Neuronal stem cell (in vitro differentiated cells): ENCODE measurements around the gene CHD6.

Source experiments
- DNase-seq: peaks from one replicate; pipeline ENCODE4 v3.0.0-alpha.2; 2013; ENCODE audit warnings: low spot score
- H2AFZ ChIP-seq: one replicate; pipeline ENCODE4 v1.6.1; 2013; ENCODE audit warnings: mild to moderate bottlenecking, low read length, inconsistent platforms
- H2AK5ac ChIP-seq: 2 replicates; pipeline ENCODE4 v1.6.1; 2013; ENCODE audit warnings: low read depth, mild to moderate bottlenecking, inconsistent platforms, low read length, moderate library complexity, mixed read lengths
- H2BK120ac ChIP-seq: 2 replicates; pipeline ENCODE4 v1.6.1; 2013; ENCODE audit warnings: low read depth, mild to moderate bottlenecking, inconsistent platforms, low read length, moderate library complexity, mixed read lengths
- H2BK12ac ChIP-seq: one replicate; pipeline ENCODE4 v1.6.1; 2013; ENCODE audit warnings: low read length, inconsistent platforms
- H2BK15ac ChIP-seq: 2 replicates; pipeline ENCODE4 v1.6.1; 2013; ENCODE audit warnings: mild to moderate bottlenecking, low read length, inconsistent platforms, mixed read lengths
- H2BK5ac ChIP-seq: one replicate; pipeline ENCODE4 v1.6.1; 2013; ENCODE audit warnings: inconsistent platforms, mild to moderate bottlenecking, low read length, moderate library complexity
- H3K14ac ChIP-seq: one replicate; pipeline ENCODE4 v1.6.1; 2013; ENCODE audit warnings: low read length, inconsistent platforms
- H3K18ac ChIP-seq: 2 replicates; pipeline ENCODE4 v1.6.1; 2013; ENCODE audit warnings: low read length, inconsistent platforms
- H3K23ac ChIP-seq: 2 replicates; pipeline ENCODE4 v1.6.1; 2013; ENCODE audit warnings: low read depth, mild to moderate bottlenecking, mixed read lengths, low read length, inconsistent platforms; ENCODE audit not compliant: poor library complexity
- H3K27ac ChIP-seq: replicated peaks from 3 replicates; pipeline ENCODE4 v1.5.1; 2013; ENCODE audit warnings: low read length, inconsistent platforms
- H3K27me3 ChIP-seq, 3 experiments: 2 replicates each; pipeline ENCODE4 v1.6.1; 2013; ENCODE audit warnings: low read length in 3 of 3, mild to moderate bottlenecking in 2 of 3, inconsistent platforms in 1 of 3, low read depth in 1 of 3, mixed read lengths in 1 of 3, moderate library complexity in 1 of 3; ENCODE audit not compliant: control insufficient read depth in 3 of 3, insufficient read depth in 3 of 3
- H3K36me3 ChIP-seq, 2 donors: replicated peaks in 1 of 2; 2 replicates each; pipeline ENCODE4 v1.6.1; 2013; ENCODE audit warnings: low read length in 2 of 2; ENCODE audit not compliant: control insufficient read depth in 2 of 2, insufficient read depth in 2 of 2
- H3K4ac ChIP-seq: 2 replicates; pipeline ENCODE4 v1.6.1; 2013; ENCODE audit warnings: inconsistent platforms, mild to moderate bottlenecking, low read length, moderate library complexity
- H3K4me1 ChIP-seq, 2 donors: 1 replicate in 1 of 2; 2 replicates in 1 of 2; pipeline ENCODE4 v1.6.1; 2013; ENCODE audit warnings: low read length in 2 of 2, low read depth in 1 of 2; ENCODE audit not compliant: control insufficient read depth in 2 of 2, insufficient read depth in 1 of 2
- H3K4me2 ChIP-seq: one replicate; pipeline ENCODE4 v1.6.1; 2013; ENCODE audit warnings: mild to moderate bottlenecking, low read length, inconsistent platforms; ENCODE audit not compliant: insufficient read depth, poor library complexity, severe bottlenecking
- H3K4me3 ChIP-seq, 2 donors: 2 replicates each; pipeline ENCODE4 v1.5.1; 2013; ENCODE audit warnings: low read length in 2 of 2, mild to moderate bottlenecking in 2 of 2, inconsistent platforms in 1 of 2, moderate library complexity in 1 of 2
- H3K79me1 ChIP-seq: one replicate; pipeline ENCODE4 v1.6.1; 2013; ENCODE audit warnings: low read depth, mild to moderate bottlenecking, inconsistent platforms, low read length, moderate library complexity
- H3K9ac ChIP-seq: one replicate; pipeline ENCODE4 v1.6.1; 2013; ENCODE audit warnings: mild to moderate bottlenecking, low read depth, low read length, inconsistent platforms; ENCODE audit not compliant: poor library complexity
- H3K9me3 ChIP-seq, 2 donors: replicated peaks in 1 of 2; 2 replicates each; pipeline versions ENCODE3 to v1.6.1; 2013; ENCODE audit warnings: low read length in 2 of 2, mild to moderate bottlenecking in 2 of 2, inconsistent platforms in 1 of 2, low read depth in 1 of 2, mixed read lengths in 1 of 2, moderate library complexity in 1 of 2; ENCODE audit not compliant: control insufficient read depth in 2 of 2, insufficient read depth in 1 of 2
- H4K8ac ChIP-seq: one replicate; pipeline ENCODE4 v1.6.1; 2013; ENCODE audit warnings: low read depth, mild to moderate bottlenecking, inconsistent platforms, low read length, moderate library complexity
- H4K91ac ChIP-seq: one replicate; pipeline ENCODE4 v1.6.1; 2013; ENCODE audit warnings: low read length, low read depth, mild to moderate bottlenecking, inconsistent platforms; ENCODE audit not compliant: poor library complexity
- WGBS, 2 donors: extraction: QIAGEN DNeasy Blood & Tissue Kit; methylation state at CpG; one replicate each; pipeline ENCODE4 v1.1.7; 2013; ENCODE audit warnings: missing lambda C conversion rate in 2 of 2, mixed read lengths in 1 of 2; ENCODE audit not compliant: insufficient read length in 2 of 2, insufficient replicate concordance in 1 of 2; ENCODE audit errors: extremely low coverage in 2 of 2; 5-methylcytosine and 5-hydroxymethylcytosine counted together

Gene CHD6

GRCh38 chr20:41418739-41419293 is 199.4 kb downstream of the CHD6 start:
- Histone ChIP-seq H3K36me3 (peaks cover 55 to 100% of the 10 kb centered on the region in 2 donors), H2BK12ac (no peak overlapping the region), H3K14ac (no peak overlapping the region), H3K9me3 (no peaks in the 10 kb centered on the region), H3K27me3 (no peaks in the 10 kb centered on the region), H3K9ac (no peak overlapping the region), H3K4me1 (peaks cover 0 to 2% of the 10 kb centered on the region in 2 donors), H2BK120ac (no peak overlapping the region), H2AFZ (no peak overlapping the region), H3K18ac (no peak overlapping the region), H3K4me3 (no peak overlapping the region), H3K79me1 (no peaks in the 10 kb centered on the region), H4K91ac (no peak overlapping the region), H2BK5ac (no peak overlapping the region), H3K27ac (no peak overlapping the region), H4K8ac (no peak overlapping the region), H3K23ac (no peak overlapping the region), H3K4ac (no peak overlapping the region), H2BK15ac (no peak overlapping the region), H3K4me2 (no peak overlapping the region), H2AK5ac (no peak overlapping the region)
- WGBS, 2 donors = no CpG with 5 or more reads among the region's 7 CpGs
- no peak for DNase-seq

- Histone ChIP-seq H3K27me3 (no peaks in the 10 kb centered on the region), H3K14ac (no peak overlapping the region), H3K9ac (no peak overlapping the region), H2BK120ac (no peak overlapping the region), H3K79me1 (no peaks in the 10 kb centered on the region), H3K18ac (no peak overlapping the region), H3K4ac (no peak overlapping the region), H3K36me3 (peaks cover 60 to 100% of the 10 kb centered on the region in 2 donors), H3K4me1 (peaks cover 0 to 2% of the 10 kb centered on the region in 2 donors), H3K4me2 (no peak overlapping the region), H2BK15ac (no peak overlapping the region), H2BK12ac (no peak overlapping the region), H2AFZ (no peak overlapping the region), H2AK5ac (no peak overlapping the region), H4K8ac (no peak overlapping the region), H3K23ac (no peak overlapping the region), H3K27ac (no peak overlapping the region), H4K91ac (no peak overlapping the region), H3K4me3 (no peak overlapping the region), H3K9me3 (no peaks in the 10 kb centered on the region), H2BK5ac (no peak overlapping the region)
- WGBS, 2 donors = no CpG with 5 or more reads among the region's 5 CpGs
- DNase-seq = no peak
Observed at GRCh38 chr20:41418031-41418430, 200.1 kb downstream of the CHD6 start.

GRCh38 chr20:41415191-41415590 is 203.0 kb downstream of the CHD6 start:
- H3K27me3 ChIP-seq = no peaks in the 10 kb centered on the region
- H2BK5ac ChIP-seq = no peak overlapping the region
- no peak overlapping the region for H2BK120ac ChIP-seq
- no peak overlapping the region for H3K23ac ChIP-seq
- DNase-seq = no peak
- H3K14ac ChIP-seq = no peak overlapping the region
- no peak overlapping the region for H2BK15ac ChIP-seq
- no peak overlapping the region for H3K4ac ChIP-seq
- H3K27ac ChIP-seq = no peak overlapping the region
- no peaks in the 10 kb centered on the region for H3K9me3 ChIP-seq
- no peak overlapping the region for H2BK12ac ChIP-seq
- H4K91ac ChIP-seq = no peak overlapping the region
- no peak overlapping the region for H2AK5ac ChIP-seq
- no peak overlapping the region for H3K18ac ChIP-seq
- no peak overlapping the region for H4K8ac ChIP-seq
- H3K4me2 ChIP-seq = no peak overlapping the region
- H3K9ac ChIP-seq = no peak overlapping the region
- no CpG with 5 or more reads among the region's 8 CpGs for WGBS, 2 donors
- H2AFZ ChIP-seq = no peak overlapping the region
- H3K4me3 ChIP-seq = no peak overlapping the region
- H3K79me1 ChIP-seq = no peaks in the 10 kb centered on the region
- peaks cover 0 to 5% of the 10 kb centered on the region in 2 donors for H3K4me1 ChIP-seq
- H3K36me3 ChIP-seq = peaks cover 54 to 100% of the 10 kb centered on the region in 2 donors

- Histone ChIP-seq H2BK120ac (no peak overlapping the region), H3K4me2 (no peak overlapping the region), H2BK12ac (no peak overlapping the region), H4K91ac (no peak overlapping the region), H3K27ac (no peak overlapping the region), H2AK5ac (no peak overlapping the region), H3K23ac (no peak overlapping the region), H3K4ac (no peak overlapping the region), H2BK5ac (no peak overlapping the region), H3K14ac (no peak overlapping the region), H3K18ac (no peak overlapping the region), H4K8ac (no peak overlapping the region), H2AFZ (no peak overlapping the region), H3K4me1 (peaks cover 0 to 5% of the 10 kb centered on the region in 2 donors), H3K9ac (no peak overlapping the region), H3K27me3 (no peaks in the 10 kb centered on the region), H2BK15ac (no peak overlapping the region), H3K79me1 (no peaks in the 10 kb centered on the region), H3K4me3 (no peak overlapping the region), H3K36me3 (peaks cover 51 to 100% of the 10 kb centered on the region in 2 donors), H3K9me3 (no peaks in the 10 kb centered on the region)
- no peak for DNase-seq
- no CpG with 5 or more reads among the region's 5 CpGs for WGBS, 2 donors
Observed at GRCh38 chr20:41413169-41413568, 205.0 kb downstream of the CHD6 start.
